Activated B cell treated with CpG ODN at 0.5 μM for 24 hours (primary cell): ENCODE data around the gene ZNF586. TPM values are rescaled to one million over a fixed set of nuclear protein-coding genes. Genes with fewer than 3 reads are reported as not detected.
A peak's percentile ranks its signal among the peaks of the same experiment; 100 is the strongest.
"Not testable (repeated sequence)": the region's sequence is repeated elsewhere in the genome, so short reads cannot be mapped to it uniquely, and the experiment has no call there.

ENCODE experiments used
- ATAC-seq: fragments of 200-7000 bp; cut with Tn5 transposase; one replicate; pipeline ENCODE4 v1.10.0; 2021; ENCODE audit warnings: low read depth, mild to moderate bottlenecking, moderate library complexity
- CTCF ChIA-PET: fragments of 350-600 bp; sonication (Branson Sonifier 250); formaldehyde crosslinking; loops from one replicate; lab custom pipeline; 2021; ENCODE audit warnings: antibody characterized with exemption; lab: Charles Lee
- POLR2A ChIA-PET: fragments of 350-600 bp; sonication (Branson Sonifier 250); formaldehyde crosslinking; loops from one replicate; lab custom pipeline; 2021; ENCODE audit warnings: antibody characterized with exemption; lab: Charles Lee
- DNase-seq: peaks from one replicate; pipeline ENCODE4 v3.0.0; 2022
- H3K27ac Mint-ChIP-seq: one replicate; pipeline ENCODE4 v1.8.0; 2020; ENCODE audit warnings: mixed read lengths
- H3K27me3 Mint-ChIP-seq: one replicate; pipeline ENCODE4 v1.8.0; 2021; ENCODE audit warnings: mixed read lengths
- H3K36me3 Mint-ChIP-seq: one replicate; pipeline ENCODE4 v1.8.0; 2021; ENCODE audit warnings: low read depth, mixed read lengths
- H3K4me1 Mint-ChIP-seq: one replicate; pipeline ENCODE4 v1.8.0; 2021; ENCODE audit warnings: mixed read lengths
- H3K4me3 Mint-ChIP-seq: one replicate; pipeline ENCODE4 v1.8.0; 2020; ENCODE audit warnings: mild to moderate bottlenecking, mixed read lengths
- H3K9me3 Mint-ChIP-seq: one replicate; pipeline ENCODE4 v1.8.0; 2020; ENCODE audit warnings: mixed read lengths
- intact Hi-C: fragments of 100-400 bp; cut with micrococcal nuclease; formaldehyde crosslinking; loops from one replicate; pipeline ENCODE4 v1.15.1; 2024
- total RNA-seq: library from RNA; stranded (reverse); gene quantifications from 2 replicates; pipeline ENCODE4 v1.2.3, GENCODE V29; 2022
- TF ChIP-seq, protein P1 (sequence below): fragments of 200-600 bp; IDR thresholded peaks from one replicate; pipeline ENCODE4 v1.8.0; 2022; ENCODE audit warnings: antibody characterized with exemption, mild to moderate bottlenecking

ZNF586 gene
- 29.4 and 33.7 TPM in 2 replicates for total RNA-seq

- POLR2A ChIA-PET: interaction anchor here (0.5 to 1.7 kb wide), 15 partner anchors 12 to 1366 kb away, joined by 3 to 20 read pairs (median 5); partner anchors contain the start of genes ZNF154, ZNF274, ZNF551 and ZNF552
- peaks cover 54% of the 10 kb centered on the region for H3K4me1 Mint-ChIP-seq
- CTCF ChIA-PET: no interaction called here
Measured at GRCh38 chr19:57769345-57770131, at the start of gene ZNF586. ZNF586 (plus strand) TSS chr19:57769676; CDS start chr19:57769843, 167 bp downstream.

DNA sequence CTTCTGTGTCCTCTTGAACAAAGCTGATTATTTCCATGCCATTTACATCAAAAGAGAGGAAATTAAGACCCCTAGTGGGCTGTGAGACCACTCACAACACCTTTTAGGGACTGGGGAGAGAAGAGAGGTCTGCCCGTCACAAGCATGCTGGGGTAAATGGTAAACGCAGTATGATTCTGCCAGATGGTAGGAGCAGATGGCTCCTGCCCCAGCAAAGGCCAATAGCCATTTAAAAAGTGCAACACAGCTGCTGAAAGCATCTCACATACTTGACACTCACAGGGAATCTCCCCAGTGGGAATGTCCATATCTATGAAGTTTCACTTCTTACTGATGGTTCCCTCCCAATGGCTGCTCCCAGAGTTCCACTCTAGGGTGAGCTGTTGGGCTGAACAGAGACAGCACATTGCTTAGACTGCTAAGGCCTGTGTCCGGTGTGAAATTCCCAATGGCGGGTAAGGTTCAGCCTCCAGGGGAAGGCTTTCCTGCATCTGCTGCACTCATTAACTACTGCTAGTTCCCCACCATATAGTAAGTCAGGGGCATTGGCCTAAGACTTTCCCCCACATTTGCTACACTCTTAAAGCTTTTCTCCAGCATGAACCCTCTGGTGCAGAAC, 49.5 kb upstream of the ZNF586 start:
- intact Hi-C loops: no loop called here
- ATAC-seq: no peak
- TF ChIP-seq, protein P1, sequence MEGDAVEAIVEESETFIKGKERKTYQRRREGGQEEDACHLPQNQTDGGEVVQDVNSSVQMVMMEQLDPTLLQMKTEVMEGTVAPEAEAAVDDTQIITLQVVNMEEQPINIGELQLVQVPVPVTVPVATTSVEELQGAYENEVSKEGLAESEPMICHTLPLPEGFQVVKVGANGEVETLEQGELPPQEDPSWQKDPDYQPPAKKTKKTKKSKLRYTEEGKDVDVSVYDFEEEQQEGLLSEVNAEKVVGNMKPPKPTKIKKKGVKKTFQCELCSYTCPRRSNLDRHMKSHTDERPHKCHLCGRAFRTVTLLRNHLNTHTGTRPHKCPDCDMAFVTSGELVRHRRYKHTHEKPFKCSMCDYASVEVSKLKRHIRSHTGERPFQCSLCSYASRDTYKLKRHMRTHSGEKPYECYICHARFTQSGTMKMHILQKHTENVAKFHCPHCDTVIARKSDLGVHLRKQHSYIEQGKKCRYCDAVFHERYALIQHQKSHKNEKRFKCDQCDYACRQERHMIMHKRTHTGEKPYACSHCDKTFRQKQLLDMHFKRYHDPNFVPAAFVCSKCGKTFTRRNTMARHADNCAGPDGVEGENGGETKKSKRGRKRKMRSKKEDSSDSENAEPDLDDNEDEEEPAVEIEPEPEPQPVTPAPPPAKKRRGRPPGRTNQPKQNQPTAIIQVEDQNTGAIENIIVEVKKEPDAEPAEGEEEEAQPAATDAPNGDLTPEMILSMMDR: no peak
- DNase-seq: no peak
- POLR2A ChIA-PET: no interaction called here
- Mint-ChIP-seq H3K4me3 (no peak overlapping the region), H3K36me3 (peaks cover 68% of the 10 kb centered on the region), H3K27me3 (no peaks in the 10 kb centered on the region), H3K4me1 (peaks cover 11% of the 10 kb centered on the region), H3K27ac (no peak overlapping the region), H3K9me3 (peaks cover 12% of the 10 kb centered on the region)
- CTCF ChIA-PET: no interaction called here

More at GRCh38 chr19:57769345-57770131, at the start of gene ZNF586:
- peak within 1 kb of the TSS; percentile 95 for H3K4me3 Mint-ChIP-seq
- ATAC-seq (peak; percentile 98), DNase-seq (peak; percentile 76)
- intact Hi-C loops: loop anchor here (1.0 to 2.0 kb wide), 6 partner anchors 23 to 358 kb away; partner anchors contain the start of genes ZNF17, ZNF416, ZNF551 and ZNF552
- H3K27ac Mint-ChIP-seq: peak within 1 kb of the TSS; percentile 86
- H3K27me3 Mint-ChIP-seq: no peaks in the 10 kb centered on the region
- peaks cover 49% of the 10 kb centered on the region for H3K36me3 Mint-ChIP-seq
- TF ChIP-seq, protein P1: no peak
- H3K9me3 Mint-ChIP-seq: peaks cover 5% of the 10 kb centered on the region

GRCh38 chr19:57720878-57721277, 48.6 kb upstream of the ZNF586 start:
- DNase-seq (no peak), ATAC-seq (no peak)
- POLR2A ChIA-PET: no interaction called here
- intact Hi-C loops: no loop called here
- CTCF ChIA-PET: no interaction called here
- peaks cover 66% of the 10 kb centered on the region for H3K36me3 Mint-ChIP-seq
- peaks cover 14% of the 10 kb centered on the region for H3K4me1 Mint-ChIP-seq
- H3K4me3 Mint-ChIP-seq: no peak overlapping the region
- TF ChIP-seq, protein P1: no peak
- H3K27ac Mint-ChIP-seq: no peak overlapping the region
- H3K27me3 Mint-ChIP-seq: no peaks in the 10 kb centered on the region
- H3K9me3 Mint-ChIP-seq: peaks cover 12% of the 10 kb centered on the region

DNA sequence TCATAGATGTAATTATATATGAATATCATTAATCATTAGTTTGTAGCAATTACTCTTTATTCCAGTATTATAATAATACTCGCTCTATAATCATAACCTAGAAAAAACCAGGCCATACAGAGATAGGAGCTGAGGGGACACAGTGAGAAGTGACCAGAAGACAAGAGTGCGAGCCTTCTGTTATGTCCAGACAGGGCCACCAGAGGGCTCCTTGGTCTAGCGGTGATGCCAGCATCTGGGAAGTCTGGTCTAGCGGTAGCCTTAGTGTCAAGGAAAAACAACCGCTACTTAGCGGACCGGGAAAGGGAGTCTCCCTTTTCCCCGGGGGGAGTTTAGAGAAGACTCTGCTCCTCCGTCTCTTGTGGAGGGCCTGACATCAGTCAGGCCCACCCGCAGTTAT, 31.2 kb upstream of the ZNF586 start:
- DNase-seq (peak; percentile 30), ATAC-seq (peak; percentile 64)
- intact Hi-C loops: loop anchor here (1.0 kb wide), 2 partner anchors 165 to 417 kb away; no protein-coding TSS in a partner anchor
- not testable (repeated sequence) for H3K36me3 Mint-ChIP-seq, H3K27me3 Mint-ChIP-seq, H3K4me1 Mint-ChIP-seq, H3K27ac Mint-ChIP-seq, H3K9me3 Mint-ChIP-seq, H3K4me3 Mint-ChIP-seq
- ChIA-PET CTCF (interaction anchor here (1.0 to 1.8 kb wide), 4 partner anchors 8 to 418 kb away, joined by 3 to 5 read pairs (median 3); partner anchors contain the start of gene ZNF776), POLR2A (interaction anchor here (1.3 kb wide), 1 partner anchor 11 kb away, joined by 4 read pairs; the partner anchor contains the start of gene ZNF671)

DNA sequence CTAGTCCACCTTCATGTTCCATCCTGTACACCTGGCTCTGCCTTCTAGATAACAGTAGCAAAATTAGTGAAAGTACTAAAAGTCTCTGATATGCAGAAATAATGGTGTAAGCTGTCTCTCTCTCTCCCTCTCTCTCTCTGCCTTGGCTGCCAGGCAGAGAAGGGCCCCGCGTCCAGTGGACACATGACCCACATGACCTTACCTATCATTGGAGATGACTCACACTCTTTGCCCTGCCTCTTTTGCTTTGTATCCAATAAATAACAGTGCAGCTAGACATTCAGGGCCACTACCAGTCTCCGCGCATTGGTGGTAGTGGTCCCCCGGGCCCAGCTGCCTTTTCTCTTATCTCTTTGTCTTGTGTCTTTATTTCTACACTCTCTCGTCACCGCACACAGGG, 30.7 kb upstream of the ZNF586 start:
- POLR2A ChIA-PET: interaction anchor here (1.3 kb wide), 1 partner anchor 11 kb away, joined by 4 read pairs; the partner anchor contains the start of gene ZNF671
- not testable (repeated sequence) for ATAC-seq, H3K27ac Mint-ChIP-seq, DNase-seq, H3K27me3 Mint-ChIP-seq, H3K9me3 Mint-ChIP-seq, H3K36me3 Mint-ChIP-seq, H3K4me1 Mint-ChIP-seq, H3K4me3 Mint-ChIP-seq
- CTCF ChIA-PET: interaction anchor here (1.3 to 1.8 kb wide), 2 partner anchors 8 to 417 kb away, joined by 3 to 5 read pairs; partner anchors contain the start of gene ZNF776
- intact Hi-C loops: loop anchor here (1.0 kb wide), 2 partner anchors 165 to 417 kb away; no protein-coding TSS in a partner anchor
